ENCODE data around the gene UBE2G1. TPM values are rescaled to one million over a fixed set of nuclear protein-coding genes. Genes with fewer than 3 reads are reported as not detected.

Gene UBE2G1
- total and polyA plus RNA-seq, 2 of the 13 experiments (the other 11 are each of a cell fraction or from before 2014, with no cell fraction given) = 27.9 to 42.6 TPM

DNA sequence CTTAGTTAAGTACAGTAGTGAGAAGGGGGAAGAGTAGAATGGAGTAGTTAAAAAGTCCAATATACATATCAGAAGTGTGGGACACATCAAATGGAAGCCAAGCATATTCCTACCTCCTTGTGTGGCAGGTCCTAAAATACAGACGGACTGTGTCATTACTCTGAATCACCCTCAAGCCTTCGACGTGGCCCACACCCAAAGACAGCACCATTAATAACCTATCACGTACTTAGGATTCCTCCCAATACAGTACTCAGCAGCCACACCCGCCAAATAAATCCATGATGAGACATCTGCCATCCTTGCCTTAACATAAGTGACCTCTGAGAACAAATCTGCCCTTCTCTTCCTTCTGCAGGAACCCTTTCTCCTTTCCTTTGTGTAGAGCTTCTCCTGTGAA, 38.9 kb downstream of the UBE2G1 start:
- Histone ChIP-seq H4K20me1 (ENCODE audit: insufficient read depth, low read length) (peaks cover 37% of the 10 kb centered on the region), H3K9ac (ENCODE audit: insufficient read depth, low read depth, low read length) (no peak overlapping the region), H2AFZ (ENCODE audit: low read length) (no peak overlapping the region), H3K36me3 (replicated peaks in 1 of 2; ENCODE audit: control insufficient read depth in 1 of 2, insufficient read depth in 2 of 2, low read length in 2 of 2) (no peaks in the 10 kb centered on the region), H3K4me3 (replicated peaks in 1 of 3; ENCODE audit: insufficient read depth in 1 of 3, low read depth in 2 of 3, low read length in 3 of 3) (no peak overlapping the region), H3K4me2 (ENCODE audit: low read depth, low read length) (no peak overlapping the region), H3K27me3 (ENCODE audit: control insufficient read depth in 1 of 2, insufficient read depth in 2 of 2, low read length in 2 of 2) (no peaks in the 10 kb centered on the region), H3K27ac (ENCODE audit: extremely low read length, insufficient read depth, low read length) (no peak overlapping the region), H3K4me1 (ENCODE audit: insufficient read depth, low read length) (peaks cover 22% of the 10 kb centered on the region), H3K9me3 (ENCODE audit: low read length) (no peaks in the 10 kb centered on the region), H3K79me2 (ENCODE audit: insufficient read depth, low read length) (peaks cover 88% of the 10 kb centered on the region)
- ChIA-PET CTCF (ENCODE audit: low intra/inter-chr PET ratio, low total read pairs) (no interaction called here), POLR2A (no interaction called here)
- intact Hi-C loops (cut with micrococcal nuclease; ENCODE audit: unreplicated experiment) = no loop called here
- in situ Hi-C loops (cut with HindIII; ENCODE audit: extremely low pct_ligation_motif_present, low pct_unique_long_range_greater_than_20kb) = no loop called here
- WGBS (ENCODE audit: low lambda C conversion rate) = 96% methylated on average over 5 of the region's 5 CpGs
- FAIRE-seq = no peak
- no TSS peak for BruUV-seq (replicated peaks)
- ATAC-seq = no peak
- DNase-seq (ENCODE audit: low spot score) = no peak
- TF ChIP-seq NCOA5 (CRISPR knock-in tag; IDR thresholded peaks at IDR 0.05) = no peak
- TF ChIP-seq ZSCAN25 (CRISPR knock-in tag; IDR thresholded peaks at IDR 0.05) = no peak
- no peak for TF ChIP-seq SNAI1 (CRISPR knock-in tag; IDR thresholded peaks at IDR 0.05; ENCODE audit: borderline replicate concordance)
- TF ChIP-seq YEATS2 (CRISPR knock-in tag; IDR thresholded peaks at IDR 0.05; ENCODE audit: borderline replicate concordance) = no peak
- TF ChIP-seq, protein P1, sequence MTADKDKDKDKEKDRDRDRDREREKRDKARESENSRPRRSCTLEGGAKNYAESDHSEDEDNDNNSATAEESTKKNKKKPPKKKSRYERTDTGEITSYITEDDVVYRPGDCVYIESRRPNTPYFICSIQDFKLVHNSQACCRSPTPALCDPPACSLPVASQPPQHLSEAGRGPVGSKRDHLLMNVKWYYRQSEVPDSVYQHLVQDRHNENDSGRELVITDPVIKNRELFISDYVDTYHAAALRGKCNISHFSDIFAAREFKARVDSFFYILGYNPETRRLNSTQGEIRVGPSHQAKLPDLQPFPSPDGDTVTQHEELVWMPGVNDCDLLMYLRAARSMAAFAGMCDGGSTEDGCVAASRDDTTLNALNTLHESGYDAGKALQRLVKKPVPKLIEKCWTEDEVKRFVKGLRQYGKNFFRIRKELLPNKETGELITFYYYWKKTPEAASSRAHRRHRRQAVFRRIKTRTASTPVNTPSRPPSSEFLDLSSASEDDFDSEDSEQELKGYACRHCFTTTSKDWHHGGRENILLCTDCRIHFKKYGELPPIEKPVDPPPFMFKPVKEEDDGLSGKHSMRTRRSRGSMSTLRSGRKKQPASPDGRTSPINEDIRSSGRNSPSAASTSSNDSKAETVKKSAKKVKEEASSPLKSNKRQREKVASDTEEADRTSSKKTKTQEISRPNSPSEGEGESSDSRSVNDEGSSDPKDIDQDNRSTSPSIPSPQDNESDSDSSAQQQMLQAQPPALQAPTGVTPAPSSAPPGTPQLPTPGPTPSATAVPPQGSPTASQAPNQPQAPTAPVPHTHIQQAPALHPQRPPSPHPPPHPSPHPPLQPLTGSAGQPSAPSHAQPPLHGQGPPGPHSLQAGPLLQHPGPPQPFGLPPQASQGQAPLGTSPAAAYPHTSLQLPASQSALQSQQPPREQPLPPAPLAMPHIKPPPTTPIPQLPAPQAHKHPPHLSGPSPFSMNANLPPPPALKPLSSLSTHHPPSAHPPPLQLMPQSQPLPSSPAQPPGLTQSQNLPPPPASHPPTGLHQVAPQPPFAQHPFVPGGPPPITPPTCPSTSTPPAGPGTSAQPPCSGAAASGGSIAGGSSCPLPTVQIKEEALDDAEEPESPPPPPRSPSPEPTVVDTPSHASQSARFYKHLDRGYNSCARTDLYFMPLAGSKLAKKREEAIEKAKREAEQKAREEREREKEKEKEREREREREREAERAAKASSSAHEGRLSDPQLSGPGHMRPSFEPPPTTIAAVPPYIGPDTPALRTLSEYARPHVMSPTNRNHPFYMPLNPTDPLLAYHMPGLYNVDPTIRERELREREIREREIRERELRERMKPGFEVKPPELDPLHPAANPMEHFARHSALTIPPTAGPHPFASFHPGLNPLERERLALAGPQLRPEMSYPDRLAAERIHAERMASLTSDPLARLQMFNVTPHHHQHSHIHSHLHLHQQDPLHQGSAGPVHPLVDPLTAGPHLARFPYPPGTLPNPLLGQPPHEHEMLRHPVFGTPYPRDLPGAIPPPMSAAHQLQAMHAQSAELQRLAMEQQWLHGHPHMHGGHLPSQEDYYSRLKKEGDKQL (CRISPR knock-in tag; IDR thresholded peaks at IDR 0.05; ENCODE audit: low read depth) = no peak
- TF ChIP-seq, protein P2, sequence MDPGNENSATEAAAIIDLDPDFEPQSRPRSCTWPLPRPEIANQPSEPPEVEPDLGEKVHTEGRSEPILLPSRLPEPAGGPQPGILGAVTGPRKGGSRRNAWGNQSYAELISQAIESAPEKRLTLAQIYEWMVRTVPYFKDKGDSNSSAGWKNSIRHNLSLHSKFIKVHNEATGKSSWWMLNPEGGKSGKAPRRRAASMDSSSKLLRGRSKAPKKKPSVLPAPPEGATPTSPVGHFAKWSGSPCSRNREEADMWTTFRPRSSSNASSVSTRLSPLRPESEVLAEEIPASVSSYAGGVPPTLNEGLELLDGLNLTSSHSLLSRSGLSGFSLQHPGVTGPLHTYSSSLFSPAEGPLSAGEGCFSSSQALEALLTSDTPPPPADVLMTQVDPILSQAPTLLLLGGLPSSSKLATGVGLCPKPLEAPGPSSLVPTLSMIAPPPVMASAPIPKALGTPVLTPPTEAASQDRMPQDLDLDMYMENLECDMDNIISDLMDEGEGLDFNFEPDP (CRISPR knock-in tag; conservative IDR thresholded peaks at IDR 0.05) = no peak
- no peak for TF ChIP-seq ATF7 (IDR thresholded peaks at IDR 0.05)
- TF ChIP-seq ATF7 (CRISPR knock-in tag; IDR thresholded peaks at IDR 0.05) = no peak
- TF ChIP-seq HNF4A (CRISPR knock-in tag; IDR thresholded peaks at IDR 0.05) = no peak
- TF ChIP-seq ZNF879 (CRISPR knock-in tag; IDR thresholded peaks at IDR 0.05) = no peak
- no peak for TF ChIP-seq NFRKB (IDR thresholded peaks at IDR 0.05)
- TF ChIP-seq, protein P3, sequence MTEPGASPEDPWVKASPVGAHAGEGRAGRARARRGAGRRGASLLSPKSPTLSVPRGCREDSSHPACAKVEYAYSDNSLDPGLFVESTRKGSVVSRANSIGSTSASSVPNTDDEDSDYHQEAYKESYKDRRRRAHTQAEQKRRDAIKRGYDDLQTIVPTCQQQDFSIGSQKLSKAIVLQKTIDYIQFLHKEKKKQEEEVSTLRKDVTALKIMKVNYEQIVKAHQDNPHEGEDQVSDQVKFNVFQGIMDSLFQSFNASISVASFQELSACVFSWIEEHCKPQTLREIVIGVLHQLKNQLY (CRISPR knock-in tag; IDR thresholded peaks at IDR 0.05) = no peak
- TF ChIP-seq SP5 (CRISPR knock-in tag; IDR thresholded peaks at IDR 0.05; ENCODE audit: borderline replicate concordance, low read depth) = no peak
- TF ChIP-seq ISL2 (CRISPR knock-in tag; IDR thresholded peaks at IDR 0.05) = no peak
- no peak for TF ChIP-seq ZNF672 (CRISPR knock-in tag; IDR thresholded peaks at IDR 0.05)

Data from HepG2 (cell line).